HG03175 (cell line): ENCODE measurements around the gene GUK1.

Experiments used
- ATAC-seq: cut with Tn5 transposase; IDR thresholded peaks from one replicate; pipeline ENCODE4 v1.9.1; 2021; ENCODE audit warnings: mild to moderate bottlenecking, moderate library complexity; ENCODE audit not compliant: unreplicated experiment

Gene GUK1

DNA sequence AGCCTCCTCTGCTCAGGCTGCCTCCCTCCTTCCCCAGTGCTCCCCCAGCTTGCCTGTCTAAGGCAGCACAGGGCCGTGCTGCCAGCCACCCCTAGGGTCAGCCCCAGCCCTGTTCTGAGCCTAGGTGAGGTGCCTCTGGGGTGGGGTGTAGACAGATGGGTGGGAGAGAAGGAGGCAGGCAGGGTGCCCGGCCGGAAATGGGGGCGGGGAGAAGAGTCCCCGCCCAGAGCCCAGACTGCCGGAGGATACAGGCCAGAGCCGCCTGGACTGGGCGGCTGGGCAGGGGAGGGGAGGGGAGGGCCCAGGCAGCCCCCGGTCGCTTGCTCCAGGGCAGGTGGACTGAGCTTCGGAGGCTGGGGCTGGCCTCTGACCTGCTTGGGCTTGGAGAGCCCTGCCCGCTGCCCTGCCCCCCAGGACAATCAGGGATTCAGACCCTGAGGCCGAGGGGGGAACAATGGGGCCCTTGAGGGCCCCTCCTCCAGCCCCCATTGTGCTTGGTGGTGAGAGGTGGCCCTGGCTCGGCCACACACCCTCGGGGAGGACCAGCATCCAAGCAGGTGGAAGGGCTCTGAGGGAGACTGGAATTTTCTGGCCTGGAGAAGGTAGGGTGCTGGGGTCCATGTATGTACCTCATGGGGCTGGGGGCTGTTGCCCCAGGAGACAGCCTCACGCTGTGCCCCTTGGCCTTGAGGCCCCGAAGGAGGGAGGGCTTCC is 9.5 kb downstream of the GUK1 start, which contains the start of gene GJC2:
GJC2 (plus strand) TSS at position 525 of the 714 bp plus-strand sequence. CDS start 7,829 bp downstream, outside the sequence.
- ATAC-seq = no peak

DNA sequence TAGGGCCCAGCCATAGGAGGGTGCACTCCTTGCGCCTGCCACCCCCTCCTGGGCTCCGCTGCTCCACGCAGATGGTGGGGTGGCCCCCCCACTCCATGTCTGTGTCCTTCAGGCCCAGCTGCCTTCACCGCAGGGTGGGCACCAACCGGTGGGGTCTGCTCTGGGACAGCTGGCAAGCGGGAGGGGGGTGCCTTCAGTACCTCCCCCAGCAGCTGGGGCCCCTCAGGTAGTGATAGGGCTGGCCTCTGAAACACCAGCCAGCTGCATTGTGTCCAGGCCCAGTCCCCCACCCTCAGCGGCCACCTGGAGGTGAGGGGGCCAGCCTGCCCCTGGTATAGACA is 10.0 kb downstream of the GUK1 start:
- no peak for ATAC-seq

- no peak for ATAC-seq
Observed at GRCh38 chr1:228150461-228151179, 10.5 kb downstream of the GUK1 start.

DNA sequence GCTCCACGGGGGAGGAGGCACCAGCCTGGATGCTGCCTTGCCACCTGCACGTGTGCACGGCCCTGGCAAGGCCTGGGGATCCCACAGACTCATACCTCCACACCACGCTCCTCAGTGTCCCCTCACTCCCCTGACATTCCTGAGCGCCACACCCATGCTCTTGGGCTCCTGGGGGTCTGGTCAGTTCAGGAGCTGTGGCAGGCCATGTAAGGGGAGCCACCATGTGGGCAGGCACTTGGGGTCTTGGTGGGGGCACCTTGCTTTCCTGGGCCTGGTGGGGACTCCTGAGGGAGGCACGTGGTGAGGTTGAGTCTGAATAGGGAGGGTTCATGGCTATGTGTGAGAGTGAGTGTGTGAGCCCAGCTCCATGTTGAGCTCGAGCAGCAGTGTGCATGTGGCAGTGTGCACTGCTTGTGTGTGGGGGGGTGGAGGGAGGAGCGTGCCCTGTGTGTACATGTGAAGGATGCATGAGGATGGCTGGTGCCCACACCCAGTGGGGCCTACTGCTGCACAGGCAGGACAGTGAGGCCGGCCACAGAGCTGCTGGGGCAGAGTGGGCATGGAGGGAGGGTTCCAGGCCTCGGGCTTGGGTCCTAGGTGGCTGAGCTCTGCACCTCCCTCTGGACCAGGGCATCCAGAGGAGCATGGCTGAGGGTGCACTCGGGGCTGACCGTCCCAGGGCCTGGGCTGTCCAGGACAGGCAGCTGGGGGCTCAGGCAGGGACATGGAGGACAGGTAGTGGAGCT is 11.3 kb downstream of the GUK1 start:
- no peak for ATAC-seq

DNA sequence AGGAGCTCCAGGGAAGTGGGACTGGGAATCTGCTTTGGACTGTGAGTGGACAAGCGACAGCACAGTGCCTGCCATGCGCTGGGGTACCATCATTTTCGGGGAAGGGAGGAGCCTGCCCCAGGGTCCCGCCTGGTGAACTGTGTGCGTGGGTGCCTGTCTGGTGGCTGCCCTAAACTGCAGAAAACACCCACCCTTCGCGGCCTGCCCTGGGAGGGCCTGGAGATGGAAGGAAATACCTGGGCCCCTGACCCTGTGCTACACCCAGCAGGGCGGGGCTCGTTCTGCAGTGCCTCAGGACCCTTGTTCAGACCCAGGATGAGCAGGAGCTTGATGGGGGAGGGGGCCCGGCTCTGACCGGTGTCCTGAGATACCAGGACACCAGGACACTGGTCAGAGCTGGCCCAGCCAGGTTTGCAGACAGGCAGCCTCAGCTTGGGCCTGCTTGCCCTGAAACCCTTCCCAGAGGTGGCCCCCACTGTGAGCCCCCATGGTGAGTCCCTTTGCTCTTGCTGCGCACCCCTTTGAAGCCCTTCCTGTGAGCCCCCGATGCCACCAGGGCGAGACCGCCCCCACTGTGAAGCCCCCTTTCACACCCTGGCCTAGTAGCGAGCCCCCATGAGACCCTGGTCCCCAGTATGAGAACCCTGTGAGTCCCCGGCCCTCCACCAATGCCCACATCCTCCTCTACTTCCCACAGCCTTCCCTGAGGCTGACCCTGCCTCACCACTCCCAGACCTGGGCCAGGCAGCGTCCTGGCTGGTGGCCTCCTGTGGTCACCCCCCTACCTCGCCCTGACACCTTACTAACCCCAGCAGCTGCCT is 12.2 kb downstream of the GUK1 start:
- ATAC-seq = no peak

DNA sequence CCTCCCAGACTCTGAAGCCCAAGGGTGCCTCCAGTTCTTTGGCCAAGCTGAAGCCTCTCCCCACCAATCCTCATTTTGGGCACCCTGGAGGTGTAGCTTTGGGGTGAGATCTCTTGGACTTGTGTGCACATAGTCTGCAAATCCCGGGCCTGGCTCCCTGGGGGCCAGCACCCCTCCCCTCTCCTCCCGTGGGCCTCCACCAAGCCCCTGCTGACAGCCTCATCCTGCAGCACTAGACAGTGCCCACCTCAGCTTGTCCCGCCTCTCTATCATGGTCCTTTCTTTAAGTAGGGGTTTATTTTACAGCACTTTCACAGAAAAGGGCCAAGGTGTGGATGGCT is 12.8 kb downstream of the GUK1 start:
- ATAC-seq = no peak

GRCh38 chr1:228154021-228154669 is 14.1 kb downstream of the GUK1 start:
- ATAC-seq = no peak

- ATAC-seq = no peak
Observed at GRCh38 chr1:228154670-228155571, 14.8 kb downstream of the GUK1 start.

DNA sequence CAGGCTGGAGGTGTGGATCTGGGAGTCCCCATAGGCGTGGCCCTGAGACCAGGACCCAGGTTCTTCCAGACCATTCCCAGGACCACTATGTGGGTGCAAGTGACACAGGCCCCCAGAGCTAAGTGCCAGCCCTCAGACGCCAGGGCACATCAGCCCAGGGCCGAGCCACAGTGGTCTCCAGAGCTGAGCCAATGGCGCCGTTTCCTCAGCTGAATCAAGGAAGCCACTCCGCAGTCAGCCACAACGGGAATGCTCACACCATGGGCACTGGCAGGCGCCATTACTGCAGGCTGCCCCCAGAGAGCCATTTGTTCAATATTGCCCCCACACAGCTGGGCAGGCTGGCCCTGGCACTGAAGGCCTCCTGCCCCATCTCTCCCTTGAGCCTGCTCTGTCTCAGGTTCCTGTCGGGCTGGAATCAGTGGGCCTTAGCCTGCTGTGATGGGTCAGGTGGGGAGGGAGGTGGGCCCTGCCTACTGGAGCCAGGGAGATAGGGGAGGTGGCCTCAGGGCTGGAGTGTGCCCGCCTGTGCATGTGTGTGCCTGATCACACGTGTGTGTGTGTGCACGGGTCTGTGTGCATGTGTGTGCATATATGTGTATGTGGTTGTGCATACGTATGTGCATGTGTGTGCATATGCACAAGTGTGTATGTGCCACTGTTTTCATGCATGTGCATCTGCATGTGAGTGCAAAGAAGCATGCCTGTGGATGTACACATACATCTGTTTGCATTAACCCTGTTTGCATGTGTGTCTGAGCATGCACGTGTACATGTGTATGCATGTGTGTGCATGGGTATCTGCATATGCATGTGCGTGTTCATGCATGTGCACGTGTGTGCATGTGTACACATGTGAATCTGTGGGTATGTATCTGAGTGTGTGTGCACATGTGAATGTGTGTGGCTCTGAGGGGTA is 15.8 kb downstream of the GUK1 start:
- no peak for ATAC-seq

DNA sequence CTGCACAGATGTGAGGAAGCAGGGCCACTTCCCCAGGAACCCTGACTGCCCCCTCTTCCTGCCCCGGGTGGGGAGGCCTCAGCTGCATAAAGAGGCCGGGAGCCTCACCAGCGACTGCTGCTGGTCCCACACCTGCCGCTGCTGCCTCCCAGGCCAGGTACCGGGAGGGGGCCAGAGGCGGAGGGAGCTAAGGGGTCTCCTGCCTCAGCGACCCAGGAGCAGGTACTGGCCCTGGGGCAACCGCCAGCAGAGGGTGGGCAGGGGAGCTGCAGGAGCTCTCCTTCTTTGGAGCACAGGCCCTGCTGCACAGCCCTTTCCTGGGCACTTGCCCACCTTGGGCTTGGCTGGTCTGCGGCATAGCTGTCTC is 16.4 kb downstream of the GUK1 start:
- no peak for ATAC-seq

DNA sequence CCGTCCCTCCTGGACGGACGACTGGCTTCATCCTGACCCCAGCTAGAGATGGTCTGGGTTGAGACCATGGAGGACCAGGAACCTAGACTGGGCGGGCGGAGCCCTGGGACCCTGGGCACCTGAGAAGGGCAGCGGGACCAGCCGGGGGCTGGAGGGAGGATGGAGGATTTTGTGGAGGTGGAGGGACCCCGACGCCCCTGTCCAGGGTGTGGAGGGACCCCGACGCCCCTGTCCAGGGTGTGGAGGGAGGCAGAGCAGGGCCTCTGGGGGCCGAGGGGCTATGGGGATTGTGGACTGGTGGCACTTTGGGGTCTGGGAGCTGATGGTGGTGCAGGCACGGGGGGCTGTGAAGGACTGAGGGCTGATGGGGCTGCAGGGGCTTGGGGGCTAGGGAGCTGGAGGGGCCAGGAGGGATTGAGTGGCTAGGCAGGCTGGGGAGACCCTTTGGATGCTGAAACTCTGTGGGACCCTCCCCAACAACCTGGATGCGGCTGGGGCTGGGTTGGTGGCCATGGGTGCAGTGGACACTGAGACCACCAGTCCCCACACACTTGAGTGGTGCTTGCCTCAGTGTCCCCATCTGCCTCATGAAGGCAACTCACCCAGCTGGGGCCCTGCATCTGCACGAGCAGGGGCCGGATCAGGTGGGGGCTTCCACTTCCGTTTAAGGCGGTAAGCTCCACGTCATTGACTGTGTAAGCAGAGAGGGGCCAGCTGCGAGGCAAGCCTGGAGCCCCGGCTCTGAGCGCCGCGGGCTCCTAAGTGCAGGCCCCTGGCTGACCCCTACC is 17.1 kb downstream of the GUK1 start:
- no peak for ATAC-seq

DNA sequence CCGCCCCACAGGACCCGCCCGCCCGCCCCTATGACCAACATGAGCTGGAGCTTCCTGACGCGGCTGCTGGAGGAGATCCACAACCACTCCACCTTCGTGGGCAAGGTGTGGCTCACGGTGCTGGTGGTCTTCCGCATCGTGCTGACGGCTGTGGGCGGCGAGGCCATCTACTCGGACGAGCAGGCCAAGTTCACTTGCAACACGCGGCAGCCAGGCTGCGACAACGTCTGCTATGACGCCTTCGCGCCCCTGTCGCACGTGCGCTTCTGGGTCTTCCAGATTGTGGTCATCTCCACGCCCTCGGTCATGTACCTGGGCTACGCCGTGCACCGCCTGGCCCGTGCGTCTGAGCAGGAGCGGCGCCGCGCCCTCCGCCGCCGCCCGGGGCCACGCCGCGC is 17.6 kb downstream of the GUK1 start:
- no peak for ATAC-seq

DNA sequence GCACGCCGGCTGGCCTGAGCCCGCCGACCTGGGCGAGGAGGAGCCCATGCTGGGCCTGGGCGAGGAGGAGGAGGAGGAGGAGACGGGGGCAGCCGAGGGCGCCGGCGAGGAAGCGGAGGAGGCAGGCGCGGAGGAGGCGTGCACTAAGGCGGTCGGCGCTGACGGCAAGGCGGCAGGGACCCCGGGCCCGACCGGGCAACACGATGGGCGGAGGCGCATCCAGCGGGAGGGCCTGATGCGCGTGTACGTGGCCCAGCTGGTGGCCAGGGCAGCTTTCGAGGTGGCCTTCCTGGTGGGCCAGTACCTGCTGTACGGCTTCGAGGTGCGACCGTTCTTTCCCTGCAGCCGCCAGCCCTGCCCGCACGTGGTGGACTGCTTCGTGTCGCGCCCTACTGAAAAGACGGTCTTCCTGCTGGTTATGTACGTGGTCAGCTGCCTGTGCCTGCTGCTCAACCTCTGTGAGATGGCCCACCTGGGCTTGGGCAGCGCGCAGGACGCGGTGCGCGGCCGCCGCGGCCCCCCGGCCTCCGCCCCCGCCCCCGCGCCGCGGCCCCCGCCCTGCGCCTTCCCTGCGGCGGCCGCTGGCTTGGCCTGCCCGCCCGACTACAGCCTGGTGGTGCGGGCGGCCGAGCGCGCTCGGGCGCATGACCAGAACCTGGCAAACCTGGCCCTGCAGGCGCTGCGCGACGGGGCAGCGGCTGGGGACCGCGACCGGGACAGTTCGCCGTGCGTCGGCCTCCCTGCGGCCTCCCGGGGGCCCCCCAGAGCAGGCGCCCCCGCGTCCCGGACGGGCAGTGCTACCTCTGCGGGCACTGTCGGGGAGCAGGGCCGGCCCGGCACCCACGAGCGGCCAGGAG is 18.3 kb downstream of the GUK1 start:
- no peak for ATAC-seq

- no peak for ATAC-seq
Observed at GRCh38 chr1:228159008-228159665, 19.1 kb downstream of the GUK1 start.

DNA sequence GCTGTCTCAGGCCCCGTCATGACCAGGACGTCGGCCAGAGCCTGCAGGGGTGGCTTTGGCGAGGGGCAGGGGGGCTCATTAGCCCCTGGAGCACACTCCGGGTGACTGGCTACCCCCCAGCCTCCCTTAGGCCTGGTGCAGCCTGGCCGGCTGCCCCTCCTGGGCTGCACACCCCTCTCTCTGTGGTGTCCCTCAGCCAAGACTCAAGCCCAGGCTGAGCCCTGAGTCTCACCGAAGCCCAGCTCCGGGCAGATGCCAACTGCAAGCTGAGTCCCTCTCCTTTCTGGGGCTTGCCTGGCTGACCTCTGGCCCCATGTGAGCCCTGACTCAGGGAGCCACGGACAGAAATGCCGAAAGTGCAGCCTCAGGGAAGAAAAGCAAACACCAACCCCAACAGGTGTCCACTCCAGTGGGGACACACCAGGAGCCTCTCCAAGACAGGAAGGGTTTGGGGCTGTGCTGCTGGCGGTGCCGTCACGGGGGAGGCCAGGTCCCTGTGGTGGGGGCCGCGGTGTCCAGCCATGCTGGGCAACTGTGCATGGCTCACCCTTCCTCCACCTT is 20.2 kb downstream of the GUK1 start:
- ATAC-seq = no peak

- ATAC-seq = no peak
Observed at GRCh38 chr1:228161362-228161761, 21.3 kb downstream of the GUK1 start.
